ENCODE data around the gene ICAM5.

DNA sequence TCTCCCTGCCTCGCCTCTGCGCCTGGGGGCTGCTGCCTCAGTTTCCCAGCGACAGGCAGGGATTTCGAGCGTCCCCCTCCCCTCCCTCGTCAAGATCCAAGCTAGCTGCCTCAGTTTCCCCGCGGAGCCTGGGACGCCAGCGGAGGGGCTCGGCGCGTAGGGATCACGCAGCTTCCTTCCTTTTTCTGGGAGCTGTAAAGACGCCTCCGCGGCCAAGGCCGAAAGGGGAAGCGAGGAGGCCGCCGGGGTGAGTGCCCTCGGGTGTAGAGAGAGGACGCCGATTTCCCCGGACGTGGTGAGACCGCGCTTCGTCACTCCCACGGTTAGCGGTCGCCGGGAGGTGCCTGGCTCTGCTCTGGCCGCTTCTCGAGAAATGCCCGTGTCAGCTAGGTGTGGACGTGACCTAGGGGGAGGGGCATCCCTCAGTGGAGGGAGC, 19.6 kb upstream of the ICAM5 start:
- TF ChIP-seq MYC (IDR thresholded peaks at IDR 0.05; ENCODE audit: low read depth, low read length) = no peak
- TF ChIP-seq POLR2A (IDR thresholded peaks at IDR 0.05; ENCODE audit: extremely low read depth, insufficient read length) = no peak
- TF ChIP-seq CTCF (IDR thresholded peaks at IDR 0.05; ENCODE audit: low read depth, low read length) = no peak
